Thoracic aorta (tissue), 2 donors: Measurements from ENCODE around the gene HEG1. TPM values are rescaled to one million over a fixed set of nuclear protein-coding genes. Genes with fewer than 3 reads are reported as not detected.

Source experiments
- ATAC-seq: fragments of 150-250 bp; one replicate; pipeline ENCODE4 v1.8.0; 2017; ENCODE audit warnings: low read depth; ENCODE audit not compliant: insufficient number of reproducible peaks, low FRiP score
- DNase-seq: peaks from one replicate; pipeline ENCODE4 v3.0.0-alpha.2; 2020; ENCODE audit warnings: low spot score
- H3K27ac ChIP-seq, 2 donors: fragments of 200-600 bp; sonication (generic); 1 replicate in 1 of 2; 2 replicates in 1 of 2; pipeline ENCODE4 v1.5.1; 2016; ENCODE audit warnings: mild to moderate bottlenecking in 2 of 2, moderate library complexity in 2 of 2
- H3K27me3 ChIP-seq: fragments of 200-600 bp; sonication (generic); replicated peaks from 2 replicates; pipeline ENCODE4 v1.6.0; 2016; ENCODE audit warnings: mild to moderate bottlenecking; ENCODE audit not compliant: insufficient read depth
- H3K36me3 ChIP-seq: fragments of 200-600 bp; sonication (generic); one replicate; pipeline ENCODE4 v1.5.1; 2016
- H3K4me1 ChIP-seq, 2 donors: fragments of 200-600 bp; sonication (generic); 1 replicate in 1 of 2; 2 replicates in 1 of 2; pipeline versions ENCODE4 v1.5.1 to v1.6.0; 2016; ENCODE audit warnings: low read depth in 2 of 2, mild to moderate bottlenecking in 1 of 2; ENCODE audit not compliant: control insufficient read depth in 1 of 2
- H3K4me3 ChIP-seq: fragments of 200-600 bp; sonication (generic); 2 replicates; pipeline ENCODE4 v1.5.1; 2016; ENCODE audit warnings: mild to moderate bottlenecking
- H3K9me3 ChIP-seq: fragments of 200-600 bp; sonication (generic); 2 replicates; pipeline ENCODE4 v1.5.1; 2016
- CTCF ChIP-seq: fragments of 200-600 bp; sonication (generic); IDR thresholded peaks from one replicate; pipeline ENCODE4 v1.5.1; 2019; ENCODE audit warnings: antibody characterized with exemption
- total RNA-seq, 2 donors: library from RNA; depleted of rRNA; stranded (reverse); fragments of >200 nt; gene quantifications; one replicate each; pipeline versions ENCODE4 v1.1.0 to v1.2.3, GENCODE V29; 2016

The HEG1 gene
- total RNA-seq, 2 donors from 2014 or later = 114 to 168 TPM

GRCh38 chr3:125051715-125052581, 3.8 kb downstream of the HEG1 start:
- Histone ChIP-seq H3K27me3 (no peaks in the 10 kb centered on the region), H3K4me3 (peak overlapping the region; percentile 73), H3K27ac (peak overlapping the region; percentile 87 to 93), H3K36me3 (no peaks in the 10 kb centered on the region), H3K9me3 (no peaks in the 10 kb centered on the region), H3K4me1 (peaks cover 34 to 64% of the 10 kb centered on the region in 2 donors)
- DNase-seq = peak; percentile 34
- ATAC-seq = peak; percentile 38
- no peak for TF ChIP-seq CTCF

- Histone ChIP-seq H3K27ac (peak overlapping the region; percentile 87 to 93), H3K4me1 (peaks cover 27 to 63% of the 10 kb centered on the region in 2 donors), H3K36me3 (no peaks in the 10 kb centered on the region), H3K27me3 (no peaks in the 10 kb centered on the region), H3K4me3 (peak overlapping the region; percentile 73), H3K9me3 (no peaks in the 10 kb centered on the region)
- TF ChIP-seq CTCF = no peak
- DNase-seq = no peak
- no peak for ATAC-seq
Observed at GRCh38 chr3:125051205-125051604, 4.6 kb downstream of the HEG1 start.

GRCh38 chr3:125050488-125051090, 5.2 kb downstream of the HEG1 start:
- peaks cover 31 to 69% of the 10 kb centered on the region in 2 donors for H3K4me1 ChIP-seq

DNA sequence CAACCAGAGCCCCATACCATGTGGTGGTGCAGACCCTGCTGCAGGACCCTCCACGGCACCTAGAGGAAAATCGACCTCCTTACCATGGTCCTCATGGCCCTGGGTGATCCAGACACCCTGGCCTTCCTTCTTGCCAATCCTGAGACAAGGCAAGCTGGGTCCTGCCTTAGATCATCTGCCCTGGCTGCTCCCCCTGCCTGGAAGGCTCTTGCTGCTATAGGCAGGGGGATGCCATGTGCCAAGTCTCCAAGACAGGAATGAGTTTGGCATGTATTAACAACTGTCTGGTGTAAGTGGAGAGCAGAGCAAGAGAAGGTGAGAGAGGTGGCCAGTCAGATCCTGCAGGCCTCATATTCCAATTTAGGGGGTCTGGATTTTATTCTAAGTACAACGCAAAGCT, 7.5 kb downstream of the HEG1 start:
- H3K4me1 ChIP-seq = peaks cover 45 to 81% of the 10 kb centered on the region in 2 donors
- ATAC-seq = no peak
- H3K4me3 ChIP-seq = no peak overlapping the region
- no peak for TF ChIP-seq CTCF
- H3K27ac ChIP-seq = no peak overlapping the region
- DNase-seq = no peak
- no peaks in the 10 kb centered on the region for H3K27me3 ChIP-seq
- H3K36me3 ChIP-seq = no peaks in the 10 kb centered on the region
- no peaks in the 10 kb centered on the region for H3K9me3 ChIP-seq

More at GRCh38 chr3:125050488-125051090, 5.2 kb downstream of the HEG1 start:
- TF ChIP-seq CTCF = no peak
- H3K27ac ChIP-seq = no peak overlapping the region
- H3K9me3 ChIP-seq = no peaks in the 10 kb centered on the region
- H3K36me3 ChIP-seq = no peaks in the 10 kb centered on the region
- ATAC-seq = no peak
- H3K27me3 ChIP-seq = no peaks in the 10 kb centered on the region
- no peak for DNase-seq
- no peak overlapping the region for H3K4me3 ChIP-seq

DNA sequence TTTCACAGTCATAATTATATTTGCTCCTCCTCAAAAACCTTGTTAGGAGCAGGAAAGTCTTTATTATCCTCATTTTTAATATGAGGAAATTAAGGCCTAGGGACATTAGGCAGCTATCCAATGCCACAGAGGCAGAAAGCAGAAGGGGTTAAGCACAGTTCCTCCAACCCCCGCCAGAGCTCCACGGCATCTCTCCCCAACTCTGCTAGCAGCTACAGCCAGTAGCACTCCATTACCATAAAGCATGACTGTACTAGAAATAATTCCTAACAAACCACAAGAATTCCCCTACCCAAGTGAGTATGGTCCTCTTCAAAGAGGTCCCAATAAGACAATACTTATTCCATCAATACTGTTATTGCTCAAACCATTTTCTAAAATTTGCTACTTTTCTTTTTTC, 9.8 kb downstream of the HEG1 start:
- Histone ChIP-seq H3K4me1 (peaks cover 34 to 81% of the 10 kb centered on the region in 2 donors), H3K27ac (peak overlapping the region; percentile 8 to 97), H3K27me3 (no peaks in the 10 kb centered on the region), H3K36me3 (no peaks in the 10 kb centered on the region), H3K9me3 (no peaks in the 10 kb centered on the region), H3K4me3 (no peak overlapping the region)
- DNase-seq (no peak), ATAC-seq (no peak)
- no peak for TF ChIP-seq CTCF
